ENCODE data around the gene FMN2.

Gene FMN2

DNA sequence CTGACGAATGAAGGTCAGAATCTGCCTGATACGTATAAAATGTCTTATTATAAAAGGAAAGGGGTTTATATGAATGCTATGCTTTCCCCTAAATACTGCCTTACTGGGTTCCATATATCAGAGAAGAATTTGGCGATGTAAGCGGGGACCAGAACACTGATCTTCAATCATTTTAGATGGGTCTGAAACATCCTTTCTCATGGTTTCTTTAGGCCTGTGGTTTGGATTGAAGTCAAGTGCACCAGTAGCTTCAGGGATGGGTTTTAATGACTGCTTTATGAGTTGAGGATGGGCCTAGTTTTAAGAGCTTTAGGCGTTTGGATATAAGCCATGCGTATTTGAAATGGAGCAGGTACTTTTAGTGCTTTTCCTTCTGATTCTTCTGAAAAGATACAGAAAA lies 6.9 kb downstream of the FMN2 start:
- DNase-seq (ENCODE audit: low spot score): no peak

DNA sequence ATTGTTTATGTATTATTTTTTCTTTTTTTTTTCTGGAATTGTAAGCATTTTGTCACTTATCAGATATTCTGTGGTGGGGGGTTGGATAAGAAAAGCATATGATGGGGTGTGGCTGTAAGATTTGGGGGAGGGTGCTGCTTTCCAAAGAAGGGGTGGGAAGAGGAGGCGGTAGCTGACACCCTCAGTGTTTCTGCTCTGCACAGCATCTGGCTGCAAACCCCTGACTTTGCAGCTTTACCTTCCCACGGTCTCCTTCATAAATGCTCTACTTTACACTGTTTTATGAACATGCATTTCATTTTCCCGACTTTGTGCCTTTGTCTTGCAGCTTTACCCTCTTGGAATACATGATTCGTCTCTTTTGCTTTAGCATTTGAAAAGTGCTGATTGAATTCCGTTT lies 7.6 kb downstream of the FMN2 start:
- no peak for DNase-seq (ENCODE audit: low spot score)

DNA sequence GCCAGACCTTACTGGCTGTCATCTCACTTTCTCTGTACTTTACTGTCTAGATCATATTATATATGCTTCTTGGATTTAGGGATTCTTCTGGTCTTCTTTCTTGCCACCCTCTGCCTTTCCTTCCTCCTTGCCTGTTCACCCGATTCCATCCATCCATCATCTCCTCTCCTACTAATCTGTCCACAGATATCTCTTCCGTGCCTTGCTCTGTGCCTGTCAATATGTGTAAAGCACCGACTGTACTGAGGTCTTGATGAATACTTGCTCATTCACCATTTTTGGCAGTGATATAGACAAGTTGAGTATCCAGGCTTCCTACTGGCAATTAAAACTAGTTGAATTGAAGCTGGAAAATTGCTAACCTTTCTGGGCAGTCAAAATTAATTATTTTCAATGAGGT lies 8.1 kb downstream of the FMN2 start:
- no peak for DNase-seq (ENCODE audit: low spot score)

DNA sequence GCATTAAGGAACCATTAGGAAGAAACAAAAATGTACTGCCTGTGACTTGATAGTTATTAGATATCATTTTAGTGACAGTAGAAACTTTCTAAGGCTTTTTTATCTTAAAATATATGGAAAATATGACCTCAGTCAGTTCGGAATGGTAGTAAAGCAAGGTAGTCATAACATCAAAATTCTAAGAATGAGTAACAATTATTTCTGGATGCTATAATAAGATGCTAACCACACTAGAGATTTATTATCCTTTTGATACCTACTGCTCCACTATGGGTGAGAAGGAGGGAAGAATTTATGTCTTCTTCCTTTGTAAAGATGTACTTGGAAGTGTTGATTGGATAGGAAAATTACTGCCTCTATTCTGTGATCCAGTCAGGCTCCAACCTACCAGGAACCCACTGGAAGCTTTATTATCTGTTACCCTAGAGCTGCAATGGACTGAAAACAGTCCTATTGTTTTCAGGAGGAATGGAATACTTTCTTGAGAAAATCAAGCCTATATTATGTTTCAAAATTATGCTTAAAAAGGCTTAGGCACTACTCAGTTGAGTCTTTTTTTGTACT lies 8.8 kb downstream of the FMN2 start:
- peak; percentile 55 for DNase-seq (ENCODE audit: low spot score)

DNA sequence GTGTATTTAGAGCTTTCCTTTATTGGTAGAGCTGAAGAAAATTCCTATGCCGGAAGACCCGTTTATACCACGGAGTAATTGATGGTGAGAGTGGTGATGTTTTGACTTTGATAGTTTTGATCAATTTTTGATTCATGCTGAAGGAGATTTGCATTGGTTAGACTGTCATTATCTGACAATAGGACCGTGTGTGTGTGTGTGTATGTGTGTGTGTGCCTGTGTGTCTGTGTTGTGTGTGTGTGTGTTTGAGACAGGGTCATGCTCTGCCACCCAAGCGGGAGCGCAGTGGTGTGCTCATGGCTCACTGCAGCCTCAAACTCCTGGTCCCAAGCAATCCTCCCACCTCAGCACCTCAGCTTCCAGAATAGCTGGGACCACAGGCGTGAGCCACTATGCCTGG lies 9.6 kb downstream of the FMN2 start:
- DNase-seq (ENCODE audit: low spot score): no peak

DNA sequence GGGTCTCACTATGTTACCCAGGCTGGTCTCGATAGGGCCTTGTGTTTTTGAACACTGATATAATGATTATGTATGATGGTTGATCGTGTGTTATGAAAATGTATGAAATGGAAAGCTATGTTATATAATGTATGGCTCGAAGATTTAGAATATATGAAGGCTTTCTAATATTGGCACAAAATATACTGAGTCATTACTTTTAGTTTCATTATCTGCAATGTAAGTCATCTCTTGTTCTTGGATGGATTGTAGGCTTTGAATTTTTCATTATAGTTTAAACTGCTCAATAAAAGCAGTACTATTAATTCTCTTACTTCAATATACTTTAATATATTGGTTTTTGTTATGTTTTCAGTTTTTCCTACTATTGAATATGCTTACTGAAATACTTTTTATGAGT lies 10.1 kb downstream of the FMN2 start:
- no peak for DNase-seq (ENCODE audit: low spot score)

DNA sequence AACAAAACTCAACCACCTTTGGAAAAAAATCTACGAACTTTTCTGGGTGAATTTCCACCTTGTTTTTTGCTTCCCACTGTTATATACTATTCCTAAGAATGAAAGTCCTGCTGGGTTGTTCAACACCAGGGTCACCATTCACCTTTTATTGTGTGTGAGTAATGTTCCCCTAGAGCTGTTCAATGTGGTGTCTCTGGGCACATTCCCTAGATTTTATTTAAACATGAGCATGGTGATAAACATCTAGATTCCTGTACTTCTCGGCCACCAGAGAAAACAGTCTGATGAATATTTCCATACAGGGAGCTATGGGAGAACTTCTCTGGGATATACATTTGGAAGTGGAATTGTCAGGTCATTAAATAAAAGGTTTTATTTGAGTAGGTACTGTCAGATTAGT lies 13.0 kb downstream of the FMN2 start:
- DNase-seq (ENCODE audit: low spot score): no peak

DNA sequence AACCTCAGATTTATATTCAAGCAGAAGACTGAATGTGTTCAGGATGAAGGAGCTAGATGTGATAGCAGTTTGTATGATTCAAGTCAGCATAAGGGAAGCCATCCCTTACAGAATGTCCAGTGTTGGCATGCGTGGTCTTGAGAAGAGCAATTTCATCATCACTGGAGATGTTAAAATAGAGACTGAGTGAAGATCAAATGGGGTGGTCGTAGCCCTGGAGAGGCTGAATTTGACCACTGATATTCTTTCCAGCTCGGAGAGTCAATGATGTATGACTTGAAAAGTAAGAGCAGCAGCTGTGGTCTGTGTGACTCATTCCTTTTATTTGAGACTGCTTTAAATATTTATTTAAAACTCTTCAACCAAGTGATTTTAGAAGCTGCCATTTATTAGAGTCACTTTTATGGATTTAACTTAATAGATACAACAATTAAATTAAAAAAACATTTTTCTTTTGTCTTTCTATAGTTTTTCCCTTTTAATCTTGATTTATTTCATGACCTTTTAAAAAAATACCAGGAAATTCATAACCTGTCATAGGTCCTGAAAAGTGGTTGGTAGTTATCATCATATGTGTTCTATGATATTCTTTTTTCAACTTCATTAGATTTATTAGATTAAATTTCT lies 15.5 kb downstream of the FMN2 start:
- DNase-seq (ENCODE audit: low spot score): peak; percentile 46

DNA sequence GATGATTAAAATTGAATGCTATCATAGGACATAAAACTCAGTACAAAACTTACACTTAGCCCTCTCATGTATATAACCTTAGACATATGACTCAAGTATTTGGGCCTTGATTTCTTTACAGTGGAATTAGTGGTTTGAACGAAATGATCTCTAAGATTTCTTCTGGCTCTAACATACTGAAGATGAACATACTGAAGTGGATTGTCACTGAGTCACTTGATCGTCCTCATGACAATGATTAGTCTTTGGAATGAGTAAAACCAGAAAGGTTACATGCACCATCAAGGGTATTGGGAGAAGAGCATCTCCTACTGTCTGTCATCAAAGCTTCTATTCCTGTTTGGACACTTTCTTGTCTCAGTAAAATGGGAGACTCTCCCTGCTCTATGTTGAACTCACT lies 17.4 kb downstream of the FMN2 start:
- DNase-seq (ENCODE audit: low spot score): no peak

DNA sequence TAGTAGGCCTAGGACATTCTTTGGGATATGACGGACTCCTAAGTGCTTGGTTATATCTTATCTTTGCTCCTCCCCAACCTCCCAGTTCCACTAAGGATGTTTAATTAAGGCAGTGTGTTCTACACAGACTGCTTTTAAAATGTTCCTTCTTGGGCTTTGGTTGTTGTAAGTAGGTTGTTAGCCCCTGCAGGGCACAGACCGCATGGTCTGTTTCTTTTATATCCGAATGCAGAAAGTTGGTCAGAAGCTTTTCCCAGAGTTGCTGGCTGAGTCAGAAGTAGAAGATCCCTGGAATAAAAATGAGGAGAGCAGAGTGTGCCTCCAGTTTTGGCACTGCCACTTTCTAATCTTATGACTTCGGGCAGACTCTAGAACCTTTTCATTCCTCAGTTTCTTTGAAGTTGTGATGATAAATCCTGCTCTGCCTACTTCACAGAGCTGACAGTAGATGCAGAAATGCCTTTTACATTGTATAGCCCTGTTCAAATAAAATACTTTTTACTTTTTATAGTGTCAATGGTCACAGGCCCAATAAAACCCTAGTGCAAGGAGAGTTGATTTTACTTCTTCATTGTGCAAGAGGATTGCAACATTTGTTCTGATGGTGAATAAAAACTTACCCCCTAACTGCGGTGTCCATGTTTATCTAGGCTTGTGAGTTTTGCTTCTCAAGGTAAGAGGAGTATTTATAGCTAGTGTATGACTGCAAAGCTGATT lies 18.4 kb downstream of the FMN2 start:
- no peak for DNase-seq (ENCODE audit: low spot score)

DNA sequence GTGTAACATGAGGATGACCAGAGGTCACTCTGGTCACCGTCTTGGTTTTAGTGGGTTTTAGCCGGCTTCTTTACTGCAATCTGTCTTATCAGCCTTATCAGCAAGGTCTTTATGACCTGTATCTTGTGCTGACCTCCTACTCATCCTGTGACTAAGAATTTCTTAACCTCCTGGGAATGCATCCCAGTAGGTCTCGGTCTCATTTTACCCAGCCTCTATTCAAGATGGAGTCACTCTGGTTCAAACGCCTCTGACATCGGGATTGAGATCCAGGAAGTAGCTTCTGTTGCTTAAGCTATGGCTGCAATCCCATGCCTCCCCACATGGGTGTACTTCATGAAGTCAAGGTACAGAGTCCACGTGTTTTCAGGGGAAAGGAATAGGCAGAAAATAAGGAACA lies 19.9 kb downstream of the FMN2 start:
- DNase-seq (ENCODE audit: low spot score): no peak

DNA sequence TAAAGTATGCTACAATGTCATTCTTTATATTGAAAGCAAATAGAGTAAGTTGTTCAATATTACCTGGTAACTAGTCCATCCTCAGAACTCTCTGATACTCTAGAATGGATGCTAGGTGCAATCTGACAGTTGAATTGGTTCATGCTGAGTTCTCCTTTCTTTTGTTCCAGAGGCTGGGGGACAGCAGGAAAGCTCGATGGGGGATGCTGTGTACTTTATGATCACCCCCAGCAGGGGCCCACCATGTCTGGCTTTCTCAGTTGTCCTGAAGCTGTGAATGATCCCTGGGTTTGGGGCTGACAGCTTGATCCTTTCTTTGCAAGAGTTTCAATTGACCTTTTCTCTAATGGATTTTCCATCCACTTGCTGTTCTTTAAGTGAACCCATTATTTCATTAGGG lies 22.5 kb downstream of the FMN2 start:
- no peak for DNase-seq (ENCODE audit: low spot score)

DNA sequence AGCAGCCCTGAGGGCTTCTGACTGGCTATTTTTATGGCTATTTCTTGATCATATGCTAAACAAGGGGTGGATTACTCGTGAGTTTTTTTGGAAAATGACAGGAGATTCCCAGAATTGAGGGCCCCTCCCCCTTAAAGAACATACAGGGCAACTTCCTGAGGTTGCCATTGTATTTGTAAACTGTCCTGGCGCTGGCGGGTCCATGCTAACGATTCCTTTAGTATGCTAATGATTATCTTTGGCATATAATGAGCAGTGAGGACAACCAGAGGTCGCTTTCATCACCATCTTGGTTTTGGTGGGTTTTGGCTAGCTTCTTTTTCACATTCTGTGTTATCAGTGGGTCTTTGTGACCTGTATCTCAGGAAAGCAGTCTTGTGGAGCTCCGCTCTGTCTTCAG lies 24.1 kb downstream of the FMN2 start:
- DNase-seq (ENCODE audit: low spot score): no peak

DNA sequence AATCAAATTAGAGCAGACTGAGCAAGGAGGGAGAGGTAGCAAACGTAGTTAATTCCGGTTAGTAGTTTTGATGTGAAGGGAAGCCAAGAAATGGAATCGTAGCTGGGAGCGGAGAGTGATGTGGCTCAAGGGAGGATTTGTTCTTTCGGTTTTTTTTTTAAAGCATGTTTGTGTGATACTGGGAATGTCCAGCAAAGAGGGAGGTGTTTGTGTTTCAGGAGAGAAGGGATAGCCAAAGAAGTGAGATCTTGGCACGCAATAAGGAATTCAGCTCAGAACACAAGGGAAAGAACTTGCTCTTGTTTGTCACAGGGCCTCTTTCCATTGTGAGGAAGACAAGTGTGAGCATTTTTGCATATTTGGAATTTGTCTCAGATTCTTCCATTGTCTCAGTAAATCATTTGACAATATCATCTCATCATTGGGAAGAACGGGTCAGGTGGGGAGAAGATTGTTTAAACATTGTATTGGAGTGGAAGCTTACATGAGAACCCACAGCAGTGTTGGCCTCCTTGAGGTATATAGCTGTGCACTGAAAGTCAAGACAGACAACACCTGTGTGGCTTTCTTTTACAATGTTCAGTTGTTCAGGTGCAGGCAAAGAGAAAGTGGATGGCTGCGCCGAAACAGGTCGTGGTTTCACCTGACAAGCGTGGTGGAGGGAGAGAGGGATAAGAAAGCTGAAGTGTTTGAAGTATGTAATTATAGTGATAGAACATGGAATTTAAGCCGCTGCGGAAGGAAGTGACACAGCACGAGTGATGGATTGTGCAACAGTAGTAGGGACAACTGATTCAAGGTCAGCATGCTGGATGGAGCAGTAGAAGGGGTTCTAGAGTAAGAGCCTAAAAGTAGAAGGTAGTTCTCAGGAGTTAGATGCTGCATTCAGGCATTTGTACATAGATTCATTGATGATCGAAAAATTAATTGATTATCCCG lies 25.4 kb downstream of the FMN2 start:
- DNase-seq (ENCODE audit: low spot score): no peak

DNA sequence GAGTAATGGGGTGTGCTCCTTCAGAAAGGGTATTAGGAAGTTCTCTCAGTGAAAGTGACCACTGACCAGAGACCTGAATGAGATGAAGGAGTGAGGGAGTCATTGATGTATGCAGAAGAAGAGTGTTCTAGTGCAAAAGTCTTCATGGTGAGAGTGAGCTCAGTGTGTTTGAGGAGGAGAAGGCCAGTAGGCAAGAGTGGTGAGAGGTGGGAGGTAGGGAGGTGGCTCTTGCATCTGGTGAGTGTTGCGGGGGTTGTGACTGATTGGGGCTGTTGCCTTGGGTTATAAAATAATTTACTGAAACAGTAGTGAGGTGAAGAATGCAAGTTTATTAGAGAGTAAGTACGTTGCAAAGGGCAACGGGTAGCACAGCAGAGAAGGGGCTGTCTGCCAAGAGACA lies 26.2 kb downstream of the FMN2 start:
- DNase-seq (ENCODE audit: low spot score): no peak

DNA sequence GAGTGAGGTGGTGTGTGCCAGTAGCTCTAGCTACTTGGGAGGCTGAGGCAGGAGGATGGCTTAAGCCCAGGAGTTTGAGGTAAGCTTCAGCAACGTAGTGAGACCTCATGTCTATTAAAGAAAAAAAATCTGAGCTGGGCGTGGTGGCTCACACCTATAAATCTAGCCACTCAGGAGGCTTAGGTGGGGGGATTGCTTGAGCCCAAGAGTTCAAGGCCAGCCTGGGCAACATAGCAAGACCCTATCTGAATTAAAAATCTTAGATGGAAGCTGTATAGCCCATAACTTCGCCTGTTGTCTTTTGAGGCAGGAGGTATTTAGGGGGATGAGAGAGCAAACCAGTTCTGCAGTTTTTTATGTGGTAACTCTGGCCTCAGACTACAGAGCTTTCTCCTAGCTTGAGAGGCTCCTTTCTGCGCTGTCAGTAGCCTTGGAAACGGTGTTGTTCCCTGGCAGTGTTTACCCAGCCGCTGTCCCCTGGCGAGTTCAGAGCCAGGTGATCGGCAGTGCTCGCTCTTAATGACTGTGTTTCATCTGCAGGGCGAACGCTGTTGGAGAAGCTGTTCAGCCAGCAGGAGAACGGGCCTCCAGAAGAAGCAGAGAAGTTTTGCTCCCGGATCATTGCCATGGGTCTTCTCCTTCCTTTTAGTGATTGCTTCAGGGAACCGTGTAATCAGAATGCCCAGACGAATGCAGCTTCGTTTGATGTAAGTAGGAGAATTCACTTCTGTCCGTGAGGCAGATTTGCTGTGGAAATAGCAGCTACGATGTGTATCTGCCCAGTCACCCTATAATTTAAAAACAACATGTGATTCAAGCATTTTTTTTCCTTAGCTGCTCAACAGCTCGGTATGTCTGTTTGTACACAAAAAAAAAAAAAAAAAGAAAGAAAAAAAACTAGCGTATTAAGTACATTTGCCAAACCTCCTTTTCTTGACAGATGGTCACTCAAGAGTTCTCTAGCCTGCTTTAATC lies 31.2 kb downstream of the FMN2 start:
- DNase-seq (ENCODE audit: low spot score): no peak

DNA sequence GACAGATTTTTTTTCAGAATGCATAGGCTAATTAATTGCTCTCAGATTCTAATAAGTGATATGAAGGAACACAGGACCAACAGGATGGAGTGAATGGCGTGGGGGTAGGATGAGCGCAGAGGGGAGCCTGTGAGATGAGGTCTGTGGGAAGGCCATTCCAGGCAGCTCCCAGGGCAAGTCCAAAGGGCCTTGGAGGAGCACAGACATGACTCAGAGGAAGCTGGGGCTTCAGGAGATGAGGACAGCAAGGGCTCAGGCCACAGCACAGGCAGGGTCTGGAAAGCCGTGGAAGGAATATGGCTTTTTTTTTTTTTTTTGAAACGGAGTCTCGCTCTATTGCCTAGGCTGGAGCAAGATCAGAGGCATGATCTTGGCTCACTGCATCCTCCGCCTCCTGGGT lies 35.1 kb downstream of the FMN2 start:
- DNase-seq (ENCODE audit: low spot score): no peak

DNA sequence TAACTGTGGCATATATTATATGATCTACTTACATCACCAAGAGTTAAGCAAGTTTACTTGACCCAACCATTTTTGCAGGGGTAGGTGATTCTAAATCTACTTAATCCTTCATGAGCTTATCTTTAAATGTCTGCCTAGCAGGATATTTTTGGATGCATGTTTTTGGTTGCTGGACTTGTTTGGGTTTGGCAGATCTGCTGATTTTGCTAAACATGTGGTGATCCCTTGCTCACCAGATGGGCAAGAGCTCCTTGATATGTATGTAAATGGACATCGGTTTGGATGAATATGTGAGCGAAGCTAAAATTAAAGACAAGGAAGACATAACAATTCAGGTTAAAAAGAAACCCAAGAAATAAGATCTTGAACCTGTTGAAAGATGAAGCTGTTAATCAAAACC lies 36.7 kb downstream of the FMN2 start:
- no peak for DNase-seq (ENCODE audit: low spot score)

DNA sequence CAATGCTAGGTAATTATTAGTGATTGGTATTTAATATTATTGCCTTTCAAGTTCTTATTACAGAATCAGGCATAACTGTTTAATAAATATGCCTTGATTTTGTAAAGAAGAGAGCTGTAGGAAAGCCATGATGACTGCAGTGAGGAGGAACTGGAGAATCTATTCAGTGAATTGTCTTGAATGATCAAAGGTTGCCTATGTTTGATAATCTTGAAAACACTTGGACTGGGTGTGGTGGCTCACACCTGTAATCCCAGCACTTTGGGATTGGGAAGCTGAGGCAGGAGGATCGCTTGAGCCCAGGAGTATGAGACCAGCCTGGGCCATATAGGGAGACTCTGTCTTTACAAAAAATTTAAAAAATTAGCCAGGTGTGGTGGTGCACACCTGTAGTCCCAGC lies 42.4 kb downstream of the FMN2 start:
- DNase-seq (ENCODE audit: low spot score): no peak

DNA sequence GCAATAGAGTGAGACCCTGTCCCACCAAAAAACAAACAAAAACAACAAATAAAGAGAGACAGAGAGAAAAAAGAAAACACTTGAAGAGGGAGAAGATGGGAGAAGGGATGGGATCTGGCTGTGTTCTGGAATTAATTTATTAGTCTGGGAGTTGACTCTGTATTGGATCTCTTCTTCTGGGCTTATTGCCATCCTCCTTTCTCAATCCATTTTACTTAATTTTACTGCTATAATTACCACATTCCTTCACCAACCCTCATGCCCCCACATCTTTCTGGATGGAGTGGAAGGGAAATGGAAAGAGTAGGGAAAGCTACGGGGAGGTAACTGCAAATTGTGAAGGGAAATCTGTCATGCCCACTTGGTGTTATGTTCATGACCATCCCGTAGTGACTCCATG lies 42.9 kb downstream of the FMN2 start:
- no peak for DNase-seq (ENCODE audit: low spot score)

DNA sequence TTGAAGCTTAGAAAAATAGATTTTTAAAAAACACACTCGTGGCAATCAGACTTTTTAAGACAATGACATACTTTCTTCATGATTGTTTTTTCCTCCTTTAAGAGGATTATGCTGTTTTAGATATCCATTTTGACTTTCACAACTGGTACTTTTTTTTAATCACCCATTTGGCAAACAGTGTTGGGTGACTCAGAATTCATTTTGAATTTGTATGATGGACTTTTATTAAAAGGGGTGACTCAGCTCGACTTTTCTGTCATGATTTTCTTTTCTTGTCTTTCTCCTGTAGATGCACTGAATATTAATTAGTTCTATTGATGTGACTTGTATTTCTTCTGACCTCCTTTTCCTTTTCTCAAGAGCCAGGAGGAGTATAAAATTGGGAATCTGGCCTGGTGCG lies 44.7 kb downstream of the FMN2 start:
- no peak for DNase-seq (ENCODE audit: low spot score)

DNA sequence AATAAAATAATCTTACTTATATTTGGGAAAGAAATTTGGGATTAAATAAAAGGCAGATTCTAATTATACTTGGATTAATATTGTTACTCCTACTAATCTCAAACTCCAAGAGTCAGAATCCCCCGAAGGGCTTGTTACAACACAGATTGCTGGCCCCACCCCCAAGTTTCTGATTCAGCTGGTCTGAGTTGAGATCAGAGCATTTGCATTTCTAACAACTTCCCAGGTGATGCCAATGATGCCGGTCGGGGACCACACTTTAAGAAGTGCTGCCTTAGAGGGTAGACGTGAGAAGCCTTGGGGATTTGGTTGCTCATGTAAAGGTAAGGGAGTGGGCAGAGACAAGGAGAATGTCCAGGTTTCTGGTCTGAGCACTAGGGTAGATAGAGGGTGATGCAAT lies 47.2 kb downstream of the FMN2 start:
- no peak for DNase-seq (ENCODE audit: low spot score)
